Breast epithelium (tissue), 3 donors: ENCODE measurements around the gene DCST1.

Source experiments
- CTCF ChIP-seq, 3 donors: fragments of 450-650 bp; IDR thresholded peaks; one replicate each; pipeline ENCODE4 v1.5.1; 2016 to 2017; ENCODE audit warnings: antibody characterized with exemption in 3 of 3, mild to moderate bottlenecking in 3 of 3, moderate library complexity in 3 of 3
- POLR2A ChIP-seq: fragments of 450-650 bp; IDR thresholded peaks from one replicate; pipeline ENCODE4 v1.6.1; 2016; ENCODE audit warnings: antibody characterized with exemption, mild to moderate bottlenecking, moderate library complexity
- POLR2AphosphoS5 ChIP-seq, 3 donors: sonication (generic); formaldehyde crosslinking; IDR thresholded peaks; one replicate each; pipeline ENCODE4 v1.6.1; 2017; ENCODE audit warnings: antibody characterized with exemption in 3 of 3

- TF ChIP-seq POLR2A (no peak), CTCF (IDR thresholded peaks at IDR 0.05) (no peak), POLR2AphosphoS5 (IDR thresholded peaks at IDR 0.05) (no peak)
Observed at GRCh38 chr1:155010211-155010918, 23.3 kb upstream of the DCST1 start.
